ENCODE results near the gene RINT1.

Gene RINT1

GRCh38 chr7:105599551-105599950 lies 67.5 kb downstream of the RINT1 start:
- no peak for DNase-seq (ENCODE audit: low read depth)

GRCh38 chr7:105600720-105601550 lies 68.9 kb downstream of the RINT1 start:
- DNase-seq (ENCODE audit: low read depth): no peak

- no peak for DNase-seq (ENCODE audit: low read depth)
Observed at GRCh38 chr7:105602325-105603305, 70.6 kb downstream of the RINT1 start.

GRCh38 chr7:105610165-105610930 lies 78.3 kb downstream of the RINT1 start:
- DNase-seq (ENCODE audit: low read depth): no peak

GRCh38 chr7:105611856-105612775 lies 80.1 kb downstream of the RINT1 start:
- no peak for DNase-seq (ENCODE audit: low read depth)

GRCh38 chr7:105612806-105613205 lies 80.8 kb downstream of the RINT1 start:
- DNase-seq (ENCODE audit: low read depth): no peak

- DNase-seq (ENCODE audit: low read depth): no peak
Observed at GRCh38 chr7:105613611-105614330, 81.8 kb downstream of the RINT1 start.

- no peak for DNase-seq (ENCODE audit: low read depth)
Observed at GRCh38 chr7:105614341-105614840, 82.4 kb downstream of the RINT1 start.

Data from HS-5 (cell line).